Endodermal cell (in vitro differentiated cells): ENCODE data around the gene AHI1. TPM values are rescaled to one million over a fixed set of nuclear protein-coding genes. Genes with fewer than 3 reads are reported as not detected.

Experiments
- DNase-seq: peaks from one replicate; pipeline ENCODE4 v3.0.0-alpha.2; 2017
- H3K27ac ChIP-seq: 2 replicates; pipeline ENCODE4 v1.5.1; 2013; ENCODE audit warnings: mild to moderate bottlenecking, low read depth, low read length, moderate library complexity
- H3K27me3 ChIP-seq: 2 replicates; pipeline ENCODE4 v1.6.1; 2013; ENCODE audit warnings: mild to moderate bottlenecking, low read length, moderate library complexity; ENCODE audit not compliant: insufficient read depth, control insufficient read depth, poor library complexity, severe bottlenecking
- H3K36me3 ChIP-seq: 2 replicates; pipeline ENCODE4 v1.7.0; 2013; ENCODE audit warnings: mild to moderate bottlenecking, low read length, moderate library complexity; ENCODE audit not compliant: control insufficient read depth, insufficient read depth
- H3K4me1 ChIP-seq: one replicate; pipeline ENCODE4 v1.7.0; 2013; ENCODE audit warnings: low read length; ENCODE audit not compliant: control insufficient read depth, insufficient read depth
- H3K4me3 ChIP-seq: 2 replicates; pipeline ENCODE4 v1.5.1; 2013; ENCODE audit warnings: mild to moderate bottlenecking, low read length, moderate library complexity
- H3K9ac ChIP-seq: 2 replicates; pipeline ENCODE4 v1.6.1; 2013; ENCODE audit warnings: mild to moderate bottlenecking, low read length, moderate library complexity; ENCODE audit not compliant: poor library complexity, severe bottlenecking; ENCODE audit errors: extremely low read depth
- H3K9me3 ChIP-seq: 2 replicates; pipeline ENCODE4 v1.6.1; 2013; ENCODE audit warnings: mild to moderate bottlenecking, low read length, moderate library complexity; ENCODE audit not compliant: control insufficient read depth
- H3K27ac Mint-ChIP-seq: 2 replicates; pipeline ENCODE4 v1.8.0; 2020; ENCODE audit warnings: mixed read lengths
- H3K27me3 Mint-ChIP-seq: 2 replicates; pipeline ENCODE4 v1.8.0; 2021; ENCODE audit warnings: mild to moderate bottlenecking, mixed read lengths; ENCODE audit not compliant: insufficient read depth
- H3K36me3 Mint-ChIP-seq: 2 replicates; pipeline ENCODE4 v1.8.0; 2020; ENCODE audit warnings: low read depth, mixed read lengths
- H3K4me1 Mint-ChIP-seq: 2 replicates; pipeline ENCODE4 v1.8.0; 2020; ENCODE audit warnings: mixed read lengths
- H3K4me3 Mint-ChIP-seq: 2 replicates; pipeline ENCODE4 v1.8.0; 2020; ENCODE audit warnings: mild to moderate bottlenecking, moderate library complexity, mixed read lengths
- H3K9me3 Mint-ChIP-seq: 2 replicates; pipeline ENCODE4 v1.8.0; 2020; ENCODE audit warnings: mild to moderate bottlenecking, mixed read lengths
- WGBS, 2 experiments: methylation state at CpG; one replicate each; pipeline versions ENCODE4 v1.1.5 to v1.1.7; 2013; ENCODE audit warnings: missing lambda C conversion rate in 2 of 2, mixed read lengths in 1 of 2; ENCODE audit not compliant: insufficient coverage in 1 of 2, insufficient read length in 1 of 2; 5-methylcytosine and 5-hydroxymethylcytosine counted together
- total RNA-seq, 2 donors: library from RNA; stranded (reverse); fragmentation: NEBNext Ultra II Directional in 1 of 2; extraction: Animal tissue kit (Norgen Biotek cat#: 25700) in 1 of 2; gene quantifications; 2 replicates in 1 of 2; 3 replicates in 1 of 2; pipeline ENCODE4 v1.2.1, GENCODE V29; 2021
- TF ChIP-seq, protein P1 (sequence below): fragments of 200-600 bp; sonication (generic); conservative IDR thresholded peaks from 2 replicates; pipeline ENCODE4 v1.5.0; 2021; ENCODE audit warnings: antibody characterized with exemption, mild to moderate bottlenecking

Gene AHI1
- total RNA-seq, 2 donors from 2014 or later = 24.9 to 34.9 TPM

DNA sequence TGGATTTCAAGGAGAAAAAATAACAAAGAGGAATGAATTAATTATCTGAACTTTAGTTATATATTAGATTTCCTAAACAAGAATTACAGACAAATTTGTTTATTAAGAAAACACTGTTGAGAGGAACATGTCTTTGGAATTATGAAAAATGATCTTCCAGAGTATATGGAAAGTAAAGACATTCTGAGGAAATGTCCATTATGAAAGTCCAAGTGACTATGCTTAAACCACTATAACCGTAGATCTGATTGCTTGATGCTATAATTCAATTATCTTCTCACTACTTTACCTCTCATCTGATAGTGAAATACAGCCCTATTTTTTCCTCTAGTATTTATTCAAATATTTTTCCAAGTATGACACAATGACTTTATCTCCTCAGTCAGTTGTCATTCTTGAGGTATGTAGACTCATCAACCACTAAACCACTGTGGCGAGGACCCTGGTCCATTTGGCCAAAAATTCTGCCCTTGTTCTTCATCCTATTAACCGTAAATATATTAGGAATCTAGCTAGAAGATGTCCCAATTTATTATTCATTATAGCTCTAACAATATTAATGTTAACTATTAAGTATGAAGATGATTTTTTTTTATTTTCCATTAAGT, 37.3 kb upstream of the AHI1 start:
- H3K4me1 Mint-ChIP-seq = peaks cover 11% of the 10 kb centered on the region
- H3K36me3 ChIP-seq = no peaks in the 10 kb centered on the region
- H3K4me3 Mint-ChIP-seq = no peak overlapping the region
- H3K9me3 ChIP-seq = no peaks in the 10 kb centered on the region
- H3K4me1 ChIP-seq = no peaks in the 10 kb centered on the region
- H3K27me3 Mint-ChIP-seq = no peaks in the 10 kb centered on the region
- no peak overlapping the region for H3K4me3 ChIP-seq
- 76 to 92% methylated on average over 2 of the region's 3 CpGs for WGBS, 2 experiments
- no peak overlapping the region for H3K27ac ChIP-seq
- no peak overlapping the region for H3K9ac ChIP-seq
- no peak overlapping the region for H3K27ac Mint-ChIP-seq
- no peaks in the 10 kb centered on the region for H3K9me3 Mint-ChIP-seq
- TF ChIP-seq, protein P1, sequence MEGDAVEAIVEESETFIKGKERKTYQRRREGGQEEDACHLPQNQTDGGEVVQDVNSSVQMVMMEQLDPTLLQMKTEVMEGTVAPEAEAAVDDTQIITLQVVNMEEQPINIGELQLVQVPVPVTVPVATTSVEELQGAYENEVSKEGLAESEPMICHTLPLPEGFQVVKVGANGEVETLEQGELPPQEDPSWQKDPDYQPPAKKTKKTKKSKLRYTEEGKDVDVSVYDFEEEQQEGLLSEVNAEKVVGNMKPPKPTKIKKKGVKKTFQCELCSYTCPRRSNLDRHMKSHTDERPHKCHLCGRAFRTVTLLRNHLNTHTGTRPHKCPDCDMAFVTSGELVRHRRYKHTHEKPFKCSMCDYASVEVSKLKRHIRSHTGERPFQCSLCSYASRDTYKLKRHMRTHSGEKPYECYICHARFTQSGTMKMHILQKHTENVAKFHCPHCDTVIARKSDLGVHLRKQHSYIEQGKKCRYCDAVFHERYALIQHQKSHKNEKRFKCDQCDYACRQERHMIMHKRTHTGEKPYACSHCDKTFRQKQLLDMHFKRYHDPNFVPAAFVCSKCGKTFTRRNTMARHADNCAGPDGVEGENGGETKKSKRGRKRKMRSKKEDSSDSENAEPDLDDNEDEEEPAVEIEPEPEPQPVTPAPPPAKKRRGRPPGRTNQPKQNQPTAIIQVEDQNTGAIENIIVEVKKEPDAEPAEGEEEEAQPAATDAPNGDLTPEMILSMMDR = no peak
- H3K27me3 ChIP-seq = no peaks in the 10 kb centered on the region
- H3K36me3 Mint-ChIP-seq = no peaks in the 10 kb centered on the region
- no peak for DNase-seq

DNA sequence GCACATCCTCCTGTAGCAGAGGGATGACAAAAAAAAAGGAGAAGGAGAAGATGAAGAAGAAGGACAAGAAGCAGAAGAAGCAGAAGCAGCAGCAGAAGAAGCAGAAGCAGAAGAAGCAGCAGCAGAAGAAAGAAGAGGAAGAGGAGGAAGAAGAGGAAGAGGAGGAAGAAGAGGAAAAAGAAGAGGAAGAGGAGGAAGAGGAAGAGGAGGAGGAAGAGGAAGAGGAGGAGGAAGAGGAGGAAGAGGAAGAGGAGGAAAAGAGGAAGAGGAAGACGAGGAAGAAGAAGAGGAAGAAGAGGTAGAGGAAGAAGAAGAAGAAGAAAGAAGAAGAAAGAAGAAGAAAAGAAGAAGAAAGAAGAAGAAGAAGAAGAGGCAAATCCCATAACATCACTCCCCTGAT, 35.0 kb upstream of the AHI1 start:
- TF ChIP-seq, protein P1 = no peak
- no peak for DNase-seq

DNA sequence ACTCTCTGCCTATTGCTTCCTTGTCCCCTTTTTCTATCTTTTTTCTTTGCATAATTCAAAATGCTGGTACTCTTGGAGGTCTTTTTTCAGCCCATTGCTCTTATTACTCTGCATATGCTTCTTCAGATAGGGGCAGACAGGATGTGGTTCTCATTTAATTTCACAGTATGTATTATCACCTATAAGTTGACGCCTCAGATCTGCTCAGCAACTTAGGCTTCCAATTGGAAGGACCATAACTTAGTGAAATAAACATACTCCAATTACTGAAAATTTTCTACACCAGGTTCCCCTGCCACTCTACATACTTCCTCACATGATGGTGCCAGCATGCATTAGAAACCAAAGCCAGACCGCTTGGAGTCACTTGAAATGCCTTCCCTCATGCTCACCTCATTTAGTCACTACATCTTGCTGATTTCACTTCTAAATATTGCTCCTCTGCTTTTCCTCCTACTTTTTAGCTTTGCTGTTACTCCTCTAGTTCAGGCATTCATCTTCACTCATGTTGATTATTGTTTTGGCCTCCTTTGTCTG, 34.5 kb upstream of the AHI1 start:
- TF ChIP-seq, protein P1 = no peak
- H3K27ac Mint-ChIP-seq = no peak overlapping the region
- no peak overlapping the region for H3K4me3 Mint-ChIP-seq
- Histone ChIP-seq H3K27ac (no peak overlapping the region), H3K4me3 (no peak overlapping the region), H3K27me3 (no peaks in the 10 kb centered on the region), H3K36me3 (no peaks in the 10 kb centered on the region), H3K9ac (no peak overlapping the region), H3K4me1 (no peaks in the 10 kb centered on the region), H3K9me3 (no peaks in the 10 kb centered on the region)
- no peaks in the 10 kb centered on the region for H3K9me3 Mint-ChIP-seq
- H3K27me3 Mint-ChIP-seq = no peaks in the 10 kb centered on the region
- 93 to 100% methylated on average over 1 to 2 of the region's 2 CpGs for WGBS, 2 experiments
- DNase-seq = no peak
- no peaks in the 10 kb centered on the region for H3K36me3 Mint-ChIP-seq
- H3K4me1 Mint-ChIP-seq = peaks cover 2% of the 10 kb centered on the region

More for the DNA sequence above, 35.0 kb upstream of the AHI1 start:
- no peak overlapping the region for H3K27ac ChIP-seq
- no peaks in the 10 kb centered on the region for H3K9me3 Mint-ChIP-seq
- no peak overlapping the region for H3K4me3 ChIP-seq
- no peaks in the 10 kb centered on the region for H3K36me3 Mint-ChIP-seq
- no peak overlapping the region for H3K27ac Mint-ChIP-seq
- no peaks in the 10 kb centered on the region for H3K9me3 ChIP-seq
- H3K27me3 ChIP-seq = no peaks in the 10 kb centered on the region
- 75 to 83% methylated on average over 1 of the region's 1 CpG for WGBS, 2 experiments
- H3K27me3 Mint-ChIP-seq = no peaks in the 10 kb centered on the region
- no peaks in the 10 kb centered on the region for H3K4me1 ChIP-seq
- H3K4me1 Mint-ChIP-seq = peaks cover 5% of the 10 kb centered on the region
- no peak overlapping the region for H3K4me3 Mint-ChIP-seq
- no peak overlapping the region for H3K9ac ChIP-seq
- H3K36me3 ChIP-seq = no peaks in the 10 kb centered on the region
